WTC11 (cell line): ENCODE data around the gene PLEKHF1. TPM values are rescaled to one million over a fixed set of nuclear protein-coding genes. Genes with fewer than 3 reads are reported as not detected.

Experiments
- ATAC-seq: fragments of 200-7000 bp; cut with Tn5 transposase; 2 replicates; pipeline ENCODE4 v1.10.0; 2021; ENCODE audit warnings: mild to moderate bottlenecking, moderate library complexity
- CTCF ChIA-PET: fragments of 300-600 bp; sonication (Branson Sonifier 250); formaldehyde crosslinking; loops from one replicate; lab custom pipeline; 2021; ENCODE audit warnings: antibody characterized with exemption; lab: Charles Lee
- POLR2A ChIA-PET: fragments of 350-600 bp; sonication (Branson Sonifier 250); formaldehyde crosslinking; loops from one replicate; lab custom pipeline; 2021; ENCODE audit warnings: antibody characterized with exemption; lab: Charles Lee
- DNase-seq: peaks from one replicate; pipeline ENCODE4 v3.0.0; 2021; ENCODE audit warnings: low spot score
- H3K27ac Mint-ChIP-seq: 2 replicates; pipeline ENCODE4 v1.8.0; 2021; ENCODE audit warnings: mixed read lengths
- H3K27me3 Mint-ChIP-seq: 2 replicates; pipeline ENCODE4 v1.8.0; 2021; ENCODE audit warnings: low read depth, mild to moderate bottlenecking, moderate library complexity, mixed read lengths
- H3K36me3 Mint-ChIP-seq: 2 replicates; pipeline ENCODE4 v1.8.0; 2021; ENCODE audit warnings: mixed read lengths
- H3K4me1 Mint-ChIP-seq: 2 replicates; pipeline ENCODE4 v1.8.0; 2022; ENCODE audit warnings: mixed read lengths
- H3K4me3 Mint-ChIP-seq: 2 replicates; pipeline ENCODE4 v1.8.0; 2021; ENCODE audit warnings: mild to moderate bottlenecking, moderate library complexity, mixed read lengths
- H3K9me3 Mint-ChIP-seq: 2 replicates; pipeline ENCODE4 v1.8.0; 2021; ENCODE audit warnings: mixed read lengths
- ATF1 ChIP-seq: sonication (generic); formaldehyde crosslinking; IDR thresholded peaks from 2 replicates; pipeline ENCODE4 v1.8.1; 2023; ENCODE audit warnings: mild to moderate bottlenecking, moderate library complexity, missing genetic modification reagents
- ATF2 ChIP-seq: sonication (generic); formaldehyde crosslinking; IDR thresholded peaks from 2 replicates; pipeline ENCODE4 v1.8.1; 2022; ENCODE audit warnings: low read depth, missing genetic modification reagents, borderline replicate concordance
- CREB1 ChIP-seq: sonication (generic); formaldehyde crosslinking; IDR thresholded peaks from 2 replicates; pipeline ENCODE4 v1.8.0; 2023; ENCODE audit warnings: mild to moderate bottlenecking, missing genetic modification reagents
- CREM ChIP-seq: sonication (generic); formaldehyde crosslinking; IDR thresholded peaks from 2 replicates; pipeline ENCODE4 v1.8.1; 2022; ENCODE audit warnings: mild to moderate bottlenecking, missing genetic modification reagents, moderate library complexity
- EMX1 ChIP-seq: fragments of 250-450 bp; sonication (Bioruptor Pico); IDR thresholded peaks from 2 replicates; pipeline ENCODE4 v1.8.0; 2021; ENCODE audit warnings: mild to moderate bottlenecking
- ESRRA ChIP-seq: sonication (generic); formaldehyde crosslinking; IDR thresholded peaks from 2 replicates; pipeline ENCODE4 v1.8.1; 2022; ENCODE audit warnings: mild to moderate bottlenecking, missing genetic modification reagents, borderline replicate concordance
- FOXP1 ChIP-seq: sonication (generic); formaldehyde crosslinking; IDR thresholded peaks from 2 replicates; pipeline ENCODE4 v1.8.0; 2022; ENCODE audit warnings: missing genetic modification reagents, mild to moderate bottlenecking, moderate library complexity, borderline replicate concordance
- GABPB1 ChIP-seq: sonication (generic); formaldehyde crosslinking; IDR thresholded peaks from 2 replicates; pipeline ENCODE4 v1.8.1; 2023; ENCODE audit warnings: mild to moderate bottlenecking, missing genetic modification reagents
- IRF2 ChIP-seq: sonication (generic); formaldehyde crosslinking; IDR thresholded peaks from 2 replicates; pipeline ENCODE4 v1.8.0; 2022; ENCODE audit warnings: low read depth, missing genetic modification reagents, borderline replicate concordance
- JAZF1 ChIP-seq: fragments of 250-450 bp; sonication (Bioruptor Pico); IDR thresholded peaks from 2 replicates; pipeline ENCODE4 v1.9.0; 2021; ENCODE audit warnings: moderate library complexity, mild to moderate bottlenecking, inconsistent platforms
- KAT7 ChIP-seq: sonication (generic); formaldehyde crosslinking; IDR thresholded peaks from 2 replicates; pipeline ENCODE4 v1.8.1; 2023; ENCODE audit warnings: missing genetic modification reagents, mild to moderate bottlenecking, borderline replicate concordance
- MXD4 ChIP-seq: fragments of 250-450 bp; sonication (Bioruptor Pico); IDR thresholded peaks from 2 replicates; pipeline ENCODE4 v1.8.0; 2021; ENCODE audit warnings: mild to moderate bottlenecking, moderate library complexity, borderline replicate concordance
- NFE2L1 ChIP-seq: sonication (generic); formaldehyde crosslinking; IDR thresholded peaks from 2 replicates; pipeline ENCODE4 v1.8.1; 2023; ENCODE audit warnings: missing genetic modification reagents
- NR1H2 ChIP-seq: sonication (generic); formaldehyde crosslinking; IDR thresholded peaks from 2 replicates; pipeline ENCODE4 v1.9.0; 2021; ENCODE audit warnings: mild to moderate bottlenecking, moderate library complexity, missing genetic modification reagents
- RORB ChIP-seq: fragments of 250-450 bp; sonication (Bioruptor Pico); IDR thresholded peaks from 2 replicates; pipeline ENCODE4 v1.9.0; 2021; ENCODE audit warnings: mild to moderate bottlenecking
- TCF7 ChIP-seq: sonication (generic); formaldehyde crosslinking; IDR thresholded peaks from 2 replicates; pipeline ENCODE4 v1.8.0; 2022; ENCODE audit warnings: mild to moderate bottlenecking, low read depth, missing genetic modification reagents, moderate library complexity
- USF1 ChIP-seq: sonication (generic); formaldehyde crosslinking; IDR thresholded peaks from 2 replicates; pipeline ENCODE4 v1.8.0; 2022; ENCODE audit warnings: mild to moderate bottlenecking, missing genetic modification reagents
- ZNF121 ChIP-seq: sonication (generic); formaldehyde crosslinking; IDR thresholded peaks from 2 replicates; pipeline ENCODE4 v1.8.0; 2023; ENCODE audit warnings: missing genetic modification reagents
- ZNF263 ChIP-seq: sonication (generic); formaldehyde crosslinking; IDR thresholded peaks from 2 replicates; pipeline ENCODE4 v1.8.1; 2022; ENCODE audit warnings: low read depth, mild to moderate bottlenecking, moderate library complexity, missing genetic modification reagents
- ZNF396 ChIP-seq: fragments of 250-450 bp; sonication (Bioruptor Pico); IDR thresholded peaks from 2 replicates; pipeline ENCODE4 v1.8.0; 2021; ENCODE audit warnings: mild to moderate bottlenecking, moderate library complexity, borderline replicate concordance
- ZNF532 ChIP-seq: fragments of 250-450 bp; sonication (Bioruptor Pico); IDR thresholded peaks from 2 replicates; pipeline ENCODE4 v1.9.0; 2021; ENCODE audit warnings: mild to moderate bottlenecking, borderline replicate concordance
- total RNA-seq: library from RNA; stranded (reverse); gene quantifications from 3 replicates; pipeline ENCODE4 v1.2.3, GENCODE V29; 2021
- TF ChIP-seq, protein P1 (sequence below): sonication (generic); formaldehyde crosslinking; IDR thresholded peaks from 2 replicates; pipeline ENCODE4 v1.8.0; 2023; ENCODE audit warnings: missing genetic modification reagents
- TF ChIP-seq, protein P2 (sequence below): fragments of 250-450 bp; sonication (Bioruptor Pico); IDR thresholded peaks from 2 replicates; pipeline ENCODE4 v1.9.0; 2021; ENCODE audit warnings: moderate library complexity, mild to moderate bottlenecking, inconsistent platforms, borderline replicate concordance
- TF ChIP-seq, protein P3 (sequence below): sonication (generic); formaldehyde crosslinking; IDR thresholded peaks from 2 replicates; pipeline ENCODE4 v1.8.1; 2022; ENCODE audit warnings: mild to moderate bottlenecking, moderate library complexity, missing genetic modification reagents
- TF ChIP-seq, protein P4 (sequence below): fragments of 200-600 bp; IDR thresholded peaks from 2 replicates; pipeline ENCODE4 v1.8.0; 2022; ENCODE audit warnings: antibody characterized with exemption

Gene PLEKHF1
- total RNA-seq, 1 experiment from 2014 or later: 17.9 TPM

- Mint-ChIP-seq H3K9me3 (no peaks in the 10 kb centered on the region), H3K27me3 (no peaks in the 10 kb centered on the region), H3K4me3 (no peak overlapping the region), H3K36me3 (peaks cover 3% of the 10 kb centered on the region; the same call in 1 of the 2 replicates), H3K27ac (no peak overlapping the region), H3K4me1 (no peaks in the 10 kb centered on the region; the same call in 1 of the 2 replicates)
- ATAC-seq: no peak
- ChIA-PET POLR2A (no interaction called here), CTCF (interaction anchor here (2.8 kb wide), 1 partner anchor 19 kb away, joined by 18 read pairs; no protein-coding TSS in a partner anchor)
- TF ChIP-seq NR1H2 (CRISPR knock-in tag): no peak
- TF ChIP-seq ZNF396: no peak
- no peak for TF ChIP-seq USF1 (CRISPR knock-in tag)
- no peak for TF ChIP-seq JAZF1 (CRISPR knock-in tag)
- TF ChIP-seq KAT7 (CRISPR knock-in tag): no peak
- no peak for TF ChIP-seq CREB1
- TF ChIP-seq, protein P1, sequence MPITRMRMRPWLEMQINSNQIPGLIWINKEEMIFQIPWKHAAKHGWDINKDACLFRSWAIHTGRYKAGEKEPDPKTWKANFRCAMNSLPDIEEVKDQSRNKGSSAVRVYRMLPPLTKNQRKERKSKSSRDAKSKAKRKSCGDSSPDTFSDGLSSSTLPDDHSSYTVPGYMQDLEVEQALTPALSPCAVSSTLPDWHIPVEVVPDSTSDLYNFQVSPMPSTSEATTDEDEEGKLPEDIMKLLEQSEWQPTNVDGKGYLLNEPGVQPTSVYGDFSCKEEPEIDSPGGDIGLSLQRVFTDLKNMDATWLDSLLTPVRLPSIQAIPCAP (CRISPR knock-in tag): no peak
- TF ChIP-seq ATF1 (CRISPR knock-in tag): no peak
- TF ChIP-seq, all 79 proteins: peak for 0
- no peak for DNase-seq
These were observed 32.4 kb downstream of the PLEKHF1 start for GRCh38 chr19:29697523-29698261.

DNA sequence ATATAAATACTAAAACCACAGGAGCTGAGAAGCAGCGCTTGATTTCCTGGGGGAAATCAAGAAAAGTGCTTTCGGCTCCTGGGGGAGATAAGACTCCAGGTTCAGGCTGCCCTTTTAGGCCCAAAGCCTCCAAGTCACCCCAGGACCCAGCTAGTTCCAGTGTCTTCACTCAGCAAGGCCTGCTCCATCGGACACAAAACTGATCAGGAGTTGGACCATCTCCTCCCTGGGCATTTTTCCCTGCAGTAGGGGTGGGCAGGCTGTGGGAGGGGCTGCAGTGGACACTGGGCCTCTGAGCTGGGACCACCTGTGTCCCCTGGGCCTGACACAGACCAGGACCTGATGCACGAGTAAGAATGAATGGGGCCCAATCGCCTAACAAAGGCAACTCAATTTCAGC lies 34.6 kb downstream of the PLEKHF1 start:
- POLR2A ChIA-PET: interaction anchor here (0.6 kb wide), 1 partner anchor 14 kb away, joined by 4 read pairs; no protein-coding TSS in a partner anchor
- Mint-ChIP-seq H3K27me3 (no peaks in the 10 kb centered on the region), H3K4me1 (no peaks in the 10 kb centered on the region), H3K4me3 (no peak overlapping the region), H3K27ac (no peak overlapping the region), H3K36me3 (peaks cover under 1% of the 10 kb centered on the region; the same call in 1 of the 2 replicates), H3K9me3 (no peaks in the 10 kb centered on the region)
- DNase-seq (no peak), ATAC-seq (no peak)
- CTCF ChIA-PET: interaction anchor here (1.4 to 2.8 kb wide), 2 partner anchors 15 to 17 kb away, joined by 3 to 18 read pairs; partner anchors contain the start of gene C19orf12
- TF ChIP-seq NFE2L1 (CRISPR knock-in tag) (no peak), ATF2 (CRISPR knock-in tag) (no peak), RORB (CRISPR knock-in tag) (no peak), ESRRA (CRISPR knock-in tag) (no peak), GABPB1 (CRISPR knock-in tag) (no peak), IRF2 (CRISPR knock-in tag) (no peak), EMX1 (CRISPR knock-in tag) (no peak), NR1H2 (CRISPR knock-in tag) (no peak), CREM (no peak), ZNF532 (CRISPR knock-in tag) (no peak), ZNF263 (no peak), FOXP1 (no peak), ZNF121 (CRISPR knock-in tag) (no peak), TCF7 (no peak), MXD4 (no peak)
- TF ChIP-seq, protein P2, sequence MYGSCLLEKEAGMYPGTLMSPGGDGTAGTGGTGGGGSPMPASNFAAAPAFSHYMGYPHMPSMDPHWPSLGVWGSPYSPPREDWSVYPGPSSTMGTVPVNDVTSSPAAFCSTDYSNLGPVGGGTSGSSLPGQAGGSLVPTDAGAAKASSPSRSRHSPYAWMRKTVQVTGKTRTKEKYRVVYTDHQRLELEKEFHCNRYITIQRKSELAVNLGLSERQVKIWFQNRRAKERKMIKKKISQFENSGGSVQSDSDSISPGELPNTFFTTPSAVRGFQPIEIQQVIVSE (CRISPR knock-in tag): no peak
- TF ChIP-seq, protein P3, sequence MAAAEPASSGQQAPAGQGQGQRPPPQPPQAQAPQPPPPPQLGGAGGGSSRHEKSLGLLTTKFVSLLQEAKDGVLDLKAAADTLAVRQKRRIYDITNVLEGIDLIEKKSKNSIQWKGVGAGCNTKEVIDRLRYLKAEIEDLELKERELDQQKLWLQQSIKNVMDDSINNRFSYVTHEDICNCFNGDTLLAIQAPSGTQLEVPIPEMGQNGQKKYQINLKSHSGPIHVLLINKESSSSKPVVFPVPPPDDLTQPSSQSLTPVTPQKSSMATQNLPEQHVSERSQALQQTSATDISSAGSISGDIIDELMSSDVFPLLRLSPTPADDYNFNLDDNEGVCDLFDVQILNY (CRISPR knock-in tag): no peak
- TF ChIP-seq, protein P4, sequence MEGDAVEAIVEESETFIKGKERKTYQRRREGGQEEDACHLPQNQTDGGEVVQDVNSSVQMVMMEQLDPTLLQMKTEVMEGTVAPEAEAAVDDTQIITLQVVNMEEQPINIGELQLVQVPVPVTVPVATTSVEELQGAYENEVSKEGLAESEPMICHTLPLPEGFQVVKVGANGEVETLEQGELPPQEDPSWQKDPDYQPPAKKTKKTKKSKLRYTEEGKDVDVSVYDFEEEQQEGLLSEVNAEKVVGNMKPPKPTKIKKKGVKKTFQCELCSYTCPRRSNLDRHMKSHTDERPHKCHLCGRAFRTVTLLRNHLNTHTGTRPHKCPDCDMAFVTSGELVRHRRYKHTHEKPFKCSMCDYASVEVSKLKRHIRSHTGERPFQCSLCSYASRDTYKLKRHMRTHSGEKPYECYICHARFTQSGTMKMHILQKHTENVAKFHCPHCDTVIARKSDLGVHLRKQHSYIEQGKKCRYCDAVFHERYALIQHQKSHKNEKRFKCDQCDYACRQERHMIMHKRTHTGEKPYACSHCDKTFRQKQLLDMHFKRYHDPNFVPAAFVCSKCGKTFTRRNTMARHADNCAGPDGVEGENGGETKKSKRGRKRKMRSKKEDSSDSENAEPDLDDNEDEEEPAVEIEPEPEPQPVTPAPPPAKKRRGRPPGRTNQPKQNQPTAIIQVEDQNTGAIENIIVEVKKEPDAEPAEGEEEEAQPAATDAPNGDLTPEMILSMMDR: no peak
